SH-SY5Y (cell line): ENCODE data around the gene CYB561D2.

ENCODE experiments used
- GATA2 ChIP-seq: IDR thresholded peaks from 2 replicates; pipeline ENCODE4 v1.6.1; 2011; ENCODE audit warnings: mild to moderate bottlenecking, low read depth, low read length
- GATA3 ChIP-seq: IDR thresholded peaks from 2 replicates; pipeline ENCODE4 v1.6.1; 2011; ENCODE audit warnings: low read depth, mild to moderate bottlenecking, low read length, moderate library complexity

- TF ChIP-seq GATA2 (no peak), GATA3 (no peak)
These were observed 22.5 kb upstream of the CYB561D2 start, which contains the start of gene TUSC2 for GRCh38 chr3:50327943-50328691.
